Measurements from ENCODE around the gene MED16. TPM values are rescaled to one million over a fixed set of nuclear protein-coding genes. Genes with fewer than 3 reads are reported as not detected.

Gene MED16
- total RNA-seq, 4 donors from 2014 or later: 45.1 to 63.9 (median 57.0) TPM

- Histone ChIP-seq H3K4me1 (peaks cover 21% of the 10 kb centered on the region), H3K27ac (no peak overlapping the region), H3K9me3 (no peaks in the 10 kb centered on the region), H3K36me3 (peaks cover 52% of the 10 kb centered on the region), H3K4me3 (no peak overlapping the region), H3K27me3 (no peaks in the 10 kb centered on the region)
- no peak for DNase-seq (ENCODE audit: low spot score in 2 of 2)
- TF ChIP-seq CTCF (IDR thresholded peaks at IDR 0.05) (no peak), EP300 (IDR thresholded peaks at IDR 0.05) (no peak), POLR2AphosphoS5 (IDR thresholded peaks at IDR 0.05) (no peak), POLR2A (IDR thresholded peaks at IDR 0.05) (no peak)
- whole genome bisulfite sequencing: 100% methylated on average over 3 of the region's 26 CpGs
Observed at GRCh38 chr19:889662-890295, 3.2 kb downstream of the MED16 start.

DNA sequence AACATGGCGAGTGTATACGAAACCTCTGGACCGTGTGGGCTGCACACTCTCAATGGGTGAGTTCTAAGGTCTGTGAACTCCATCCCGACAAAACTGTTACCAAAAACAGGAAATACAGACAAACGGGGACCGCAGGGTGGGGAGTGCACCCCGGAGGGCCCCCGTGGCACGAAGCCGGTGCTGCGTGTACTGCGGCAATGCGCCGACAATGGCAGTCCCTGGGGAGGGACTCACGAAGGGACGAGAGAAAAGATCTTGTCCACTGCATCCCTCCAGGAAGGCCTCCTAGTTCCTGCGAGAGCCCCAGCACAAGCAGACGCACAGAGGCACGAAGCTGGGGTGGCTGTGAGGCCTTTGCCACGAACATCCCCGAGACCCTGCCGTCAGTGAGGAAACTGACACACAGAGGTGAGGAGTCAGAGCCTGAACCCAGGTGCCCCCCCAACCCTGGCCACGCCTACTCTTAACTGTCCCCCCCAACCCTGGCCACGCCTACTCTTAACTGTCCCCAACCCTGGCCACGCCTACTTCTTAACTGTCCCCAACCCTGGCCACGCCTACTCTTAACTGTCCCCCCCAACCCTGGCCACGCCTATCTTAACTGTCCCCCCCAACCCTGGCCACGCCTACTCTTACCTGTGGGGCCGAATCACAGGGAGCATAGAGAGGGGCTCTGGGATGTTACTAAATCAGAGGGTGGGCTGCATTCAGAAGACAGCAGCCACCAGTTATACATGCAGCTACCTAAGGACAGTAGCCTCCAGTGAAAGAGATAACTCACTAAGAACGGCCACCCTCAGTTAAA lies 4.2 kb downstream of the MED16 start:
- Histone ChIP-seq H3K9me3 (no peaks in the 10 kb centered on the region), H3K27ac (no peak overlapping the region), H3K4me3 (no peak overlapping the region), H3K36me3 (peaks cover 60% of the 10 kb centered on the region), H3K4me1 (peaks cover 19% of the 10 kb centered on the region), H3K27me3 (no peaks in the 10 kb centered on the region)
- no peak for DNase-seq (ENCODE audit: low spot score in 2 of 2)
- no peak for TF ChIP-seq POLR2AphosphoS5 (IDR thresholded peaks at IDR 0.05)
- WGBS: 87% methylated on average over 24 of the region's 30 CpGs

DNA sequence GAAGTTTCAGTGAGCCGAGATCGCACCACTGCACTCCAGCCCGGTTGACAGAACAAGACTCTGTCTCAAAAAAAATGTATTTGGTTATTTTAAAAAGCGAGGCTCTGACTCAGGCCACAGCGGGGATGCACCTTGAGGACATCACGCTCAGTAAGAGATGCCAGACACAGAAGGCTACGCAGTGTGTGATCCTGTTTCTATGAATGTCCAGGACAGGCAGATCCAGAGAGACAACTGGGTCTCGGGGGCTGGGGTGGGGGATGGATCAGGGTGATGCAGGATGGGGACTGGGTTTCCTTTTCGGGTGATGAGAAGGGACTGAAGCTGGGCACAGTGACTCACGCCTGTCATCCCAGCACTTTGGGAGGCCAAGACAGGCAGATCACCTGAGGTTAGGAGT lies 5.4 kb downstream of the MED16 start:
- Histone ChIP-seq H3K27me3 (no peaks in the 10 kb centered on the region), H3K27ac (no peak overlapping the region), H3K4me3 (no peak overlapping the region), H3K4me1 (peaks cover 16% of the 10 kb centered on the region), H3K36me3 (peaks cover 71% of the 10 kb centered on the region), H3K9me3 (no peaks in the 10 kb centered on the region)
- WGBS: 88% methylated on average over 10 of the region's 10 CpGs
- TF ChIP-seq CTCF (IDR thresholded peaks at IDR 0.05): no peak
- no peak for TF ChIP-seq POLR2AphosphoS5 (IDR thresholded peaks at IDR 0.05)
- no peak for TF ChIP-seq EP300 (IDR thresholded peaks at IDR 0.05)
- TF ChIP-seq POLR2A (IDR thresholded peaks at IDR 0.05): no peak
- no peak for DNase-seq (ENCODE audit: low spot score in 2 of 2)

DNA sequence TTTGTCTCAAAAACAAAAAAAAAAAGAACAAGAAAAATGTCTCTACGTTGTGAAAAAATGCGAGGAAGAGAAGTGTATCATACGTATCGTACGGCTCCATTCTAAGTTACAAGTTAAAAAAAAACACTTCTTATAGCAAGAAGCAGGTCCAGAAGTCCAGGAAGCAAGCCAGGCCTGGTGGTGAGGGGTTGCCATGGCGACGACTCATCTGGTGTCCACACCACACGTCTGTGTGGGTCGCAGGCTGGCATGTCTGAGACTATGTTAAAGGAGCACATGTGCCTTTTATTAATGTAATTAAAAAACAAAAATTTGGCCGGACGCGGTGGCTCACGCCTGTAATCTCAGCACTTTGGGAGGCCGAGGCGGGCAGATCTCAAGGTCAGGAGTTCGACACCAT lies 5.9 kb downstream of the MED16 start:
- no peak for TF ChIP-seq POLR2AphosphoS5 (IDR thresholded peaks at IDR 0.05)
- TF ChIP-seq CTCF (IDR thresholded peaks at IDR 0.05): no peak
- no peak for TF ChIP-seq EP300 (IDR thresholded peaks at IDR 0.05)
- no peak for DNase-seq (ENCODE audit: low spot score in 2 of 2)
- WGBS: 86% methylated on average over 16 of the region's 16 CpGs

GRCh38 chr19:885536-886224 lies 7.3 kb downstream of the MED16 start:
- Histone ChIP-seq H3K27me3 (no peaks in the 10 kb centered on the region), H3K4me1 (no peaks in the 10 kb centered on the region), H3K27ac (no peak overlapping the region), H3K4me3 (no peak overlapping the region), H3K36me3 (peaks cover 90% of the 10 kb centered on the region), H3K9me3 (no peaks in the 10 kb centered on the region)
- 89% methylated on average over 64 of the region's 64 CpGs for WGBS
- no peak for DNase-seq (ENCODE audit: low spot score in 2 of 2)
- no peak for TF ChIP-seq POLR2A (IDR thresholded peaks at IDR 0.05)
- TF ChIP-seq EP300 (IDR thresholded peaks at IDR 0.05): no peak
- TF ChIP-seq CTCF (IDR thresholded peaks at IDR 0.05): no peak
- TF ChIP-seq POLR2AphosphoS5 (IDR thresholded peaks at IDR 0.05): no peak

More for the DNA sequence above, 5.9 kb downstream of the MED16 start:
- Histone ChIP-seq H3K27me3 (no peaks in the 10 kb centered on the region), H3K4me1 (peaks cover 11% of the 10 kb centered on the region), H3K36me3 (peaks cover 76% of the 10 kb centered on the region), H3K4me3 (no peak overlapping the region), H3K27ac (no peak overlapping the region), H3K9me3 (no peaks in the 10 kb centered on the region)

All from suprapubic skin (tissue), 4 donors.